Endothelial cell of umbilical vein (primary cell): ENCODE results near the gene REL. TPM values are rescaled to one million over a fixed set of nuclear protein-coding genes. Genes with fewer than 3 reads are reported as not detected.

Experiments
- BruUV-seq: library from RNA; stranded (reverse); fragments of 400-500 nt; replicated peaks from 2 replicates; lab custom pipeline; 2021; lab: Mats Ljungman, UMichigan
- CTCF ChIA-PET: fragments of 300-600, 350-600 bp; sonication (Branson Sonifier 250); formaldehyde crosslinking; loops from one replicate; lab custom pipeline; 2021; ENCODE audit warnings: antibody characterized with exemption, inconsistent platforms; lab: Charles Lee
- POLR2A ChIA-PET: fragments of 300-600, 350-600 bp; sonication (Branson Sonifier 250); formaldehyde crosslinking; loops from one replicate; lab custom pipeline; 2021; ENCODE audit warnings: antibody characterized with exemption, inconsistent platforms; lab: Charles Lee
- DNase-seq: peaks from one replicate; pipeline ENCODE4 v3.0.0-alpha.2; 2011; ENCODE audit warnings: low read depth, low spot score
- FAIRE-seq: peaks from 2 replicates; lab custom pipeline; 2011; peaks lifted over from hg19 to GRCh38; lab: Jason Lieb, UNC
- H2AFZ ChIP-seq: 2 replicates; pipeline ENCODE4 v1.6.0; 2012; ENCODE audit warnings: low read depth, low read length, control low read depth, inconsistent platforms
- H3K27ac ChIP-seq: 2 replicates; pipeline ENCODE4 v1.5.1; 2011; ENCODE audit warnings: low read depth, mild to moderate bottlenecking, control low read depth, low read length, moderate library complexity; ENCODE audit not compliant: insufficient read depth
- H3K27me3 ChIP-seq, 2 experiments: 2 replicates each; pipeline versions ENCODE4 v1.6.0 to v1.6.1; 2011; ENCODE audit warnings: low read length in 2 of 2, mixed read lengths in 1 of 2; ENCODE audit not compliant: control insufficient read depth in 2 of 2, insufficient read depth in 2 of 2
- H3K36me3 ChIP-seq, 2 experiments: 2 replicates in 1 of 2; 3 replicates in 1 of 2; pipeline ENCODE4 v1.5.1; 2011; ENCODE audit warnings: low read length in 2 of 2, mild to moderate bottlenecking in 1 of 2, moderate library complexity in 1 of 2; ENCODE audit not compliant: control insufficient read depth in 2 of 2, insufficient read depth in 2 of 2; ENCODE audit errors: extremely low read depth in 1 of 2
- H3K4me1 ChIP-seq: 3 replicates; pipeline ENCODE4 v1.5.1; 2011; ENCODE audit warnings: mild to moderate bottlenecking, low read length; ENCODE audit not compliant: control insufficient read depth, insufficient read depth; ENCODE audit errors: extremely low read depth
- H3K4me2 ChIP-seq: 2 replicates; pipeline ENCODE4 v1.6.1; 2011; ENCODE audit warnings: low read length, control low read depth, mixed read lengths; ENCODE audit not compliant: insufficient read depth
- H3K4me3 ChIP-seq, 3 experiments: fragments of 200-600 bp in 1 of 3; sonication (generic), shearing (Covaris generic) in 1 of 3; replicated peaks in 1 of 3; 2 replicates each; pipeline ENCODE4 v1.5.1; 2011 to 2016; ENCODE audit warnings: control low read depth in 3 of 3, low read length in 3 of 3, mild to moderate bottlenecking in 2 of 3, inconsistent platforms in 1 of 3, low read depth in 1 of 3, moderate library complexity in 1 of 3; ENCODE audit not compliant: insufficient read depth in 1 of 3
- H3K79me2 ChIP-seq: 2 replicates; pipeline ENCODE4 v1.6.0; 2012; ENCODE audit warnings: low read length, inconsistent platforms; ENCODE audit not compliant: control insufficient read depth, insufficient read depth
- H3K9ac ChIP-seq: replicated peaks from 2 replicates; pipeline ENCODE3; 2011; ENCODE audit warnings: low read length, control low read depth; ENCODE audit not compliant: insufficient read depth; ENCODE audit errors: extremely low read depth
- H3K9me1 ChIP-seq: replicated peaks from 3 replicates; pipeline ENCODE4 v1.6.0; 2011; ENCODE audit warnings: mild to moderate bottlenecking, low read length; ENCODE audit not compliant: control insufficient read depth, insufficient read depth; ENCODE audit errors: extremely low read depth
- H3K9me3 ChIP-seq: replicated peaks from 2 replicates; pipeline ENCODE4 v1.5.1; 2012; ENCODE audit warnings: low read length, inconsistent platforms; ENCODE audit not compliant: control insufficient read depth, insufficient read depth
- H4K20me1 ChIP-seq: replicated peaks from 2 replicates; pipeline ENCODE3; 2011; ENCODE audit warnings: mild to moderate bottlenecking, low read length; ENCODE audit not compliant: control insufficient read depth, insufficient read depth; ENCODE audit errors: extremely low read depth
- EZH2 ChIP-seq: IDR thresholded peaks from 2 replicates; pipeline ENCODE4 v1.6.1; 2012; ENCODE audit warnings: borderline replicate concordance, low read depth, mild to moderate bottlenecking, moderate library complexity, low read length, inconsistent platforms; ENCODE audit not compliant: severe bottlenecking
- FOS ChIP-seq: IDR thresholded peaks from 2 replicates; pipeline ENCODE4 v1.6.1; 2011; ENCODE audit warnings: mild to moderate bottlenecking, low read length, moderate library complexity, borderline replicate concordance; ENCODE audit not compliant: insufficient read depth
- GATA2 ChIP-seq: IDR thresholded peaks from 2 replicates; pipeline ENCODE4 v1.7.0; 2011; ENCODE audit warnings: low read depth, mild to moderate bottlenecking, moderate library complexity, mixed read lengths, low read length; ENCODE audit not compliant: insufficient read length, insufficient read depth
- JUN ChIP-seq: IDR thresholded peaks from 2 replicates; pipeline ENCODE4 v1.6.1; 2011; ENCODE audit warnings: borderline replicate concordance, low read depth; ENCODE audit not compliant: insufficient read length, insufficient read depth
- POLR2A ChIP-seq: IDR thresholded peaks from 2 replicates; pipeline ENCODE4 v1.6.1; 2012; ENCODE audit warnings: low read depth, mild to moderate bottlenecking, control low read depth, low read length
- POLR2AphosphoS5 ChIP-seq: IDR thresholded peaks from 2 replicates; pipeline ENCODE4 v1.6.1; 2012; ENCODE audit warnings: low read depth, mild to moderate bottlenecking, control low read depth, low read length, moderate library complexity; ENCODE audit not compliant: insufficient read depth
- dilution Hi-C: fragments of 300-500 bp; cut with MboI; formaldehyde crosslinking; loops from one replicate; pipeline ENCODE4 v1.15.0; 2019; ENCODE audit warnings: low sequenced_read_pairs; ENCODE audit not compliant: extremely low pct_ligation_motif_present
- intact Hi-C: fragments of 100-400 bp; cut with micrococcal nuclease; formaldehyde crosslinking; loops from one replicate; pipeline ENCODE4 v1.10.0; 2022
- polyA plus RNA-seq, 4 experiments: library from polyadenylated mRNA; depleted of rRNA in 3 of 4; stranded (reverse) in 3 of 4; unstranded in 1 of 4; fragments of >200 nt; gene quantifications; 2 replicates each; pipeline versions ENCODE4 v1.2.1 to v1.2.3, GENCODE V29; 2011 to 2012; ENCODE audit warnings: missing spikeins in 1 of 4
- total RNA-seq: library from RNA; stranded (reverse); gene quantifications from 2 replicates; pipeline ENCODE4 v1.2.3, GENCODE V29; 2021
- TF ChIP-seq, protein P1 (sequence below), 2 donors: IDR thresholded peaks; 1 replicate in 1 of 2; 2 replicates in 1 of 2; pipeline ENCODE4 v1.5.1; 2011; ENCODE audit warnings: low read length in 2 of 2, mild to moderate bottlenecking in 2 of 2, moderate library complexity in 2 of 2, control low read depth in 1 of 2, inconsistent platforms in 1 of 2, low read depth in 1 of 2; ENCODE audit not compliant: insufficient read depth in 1 of 2; ENCODE audit errors: extremely low read depth in 1 of 2

The REL gene
- total and polyA plus RNA-seq, 2 donors (not counting 3 experiments of a cell fraction or from before 2014, with no cell fraction given) = 3.5 to 12.8 TPM

GRCh38 chr2:60939622-60940021 is 58.2 kb downstream of the REL start:
- ChIA-PET CTCF (interaction anchor here (1.5 to 3.0 kb wide), 2 partner anchors 16 to 24 kb away, joined by 3 to 9 read pairs; no protein-coding TSS in a partner anchor), POLR2A (no interaction called here)
- BruUV-seq = no TSS peak
- no peaks in the 10 kb centered on the region for H3K36me3 ChIP-seq
- no peak overlapping the region for H3K27ac ChIP-seq
- H3K79me2 ChIP-seq = no peaks in the 10 kb centered on the region
- FAIRE-seq (no peak), DNase-seq (no peak)
- intact Hi-C loops (no loop called here), dilution Hi-C loops (no loop called here)
- no peak overlapping the region for H2AFZ ChIP-seq
- H3K27me3 ChIP-seq = no peaks in the 10 kb centered on the region
- no peaks in the 10 kb centered on the region for H3K9me3 ChIP-seq
- TF ChIP-seq POLR2AphosphoS5 (no peak), JUN (no peak), POLR2A (no peak), GATA2 (no peak), FOS (no peak), EZH2 (no peak)
- TF ChIP-seq, protein P1, sequence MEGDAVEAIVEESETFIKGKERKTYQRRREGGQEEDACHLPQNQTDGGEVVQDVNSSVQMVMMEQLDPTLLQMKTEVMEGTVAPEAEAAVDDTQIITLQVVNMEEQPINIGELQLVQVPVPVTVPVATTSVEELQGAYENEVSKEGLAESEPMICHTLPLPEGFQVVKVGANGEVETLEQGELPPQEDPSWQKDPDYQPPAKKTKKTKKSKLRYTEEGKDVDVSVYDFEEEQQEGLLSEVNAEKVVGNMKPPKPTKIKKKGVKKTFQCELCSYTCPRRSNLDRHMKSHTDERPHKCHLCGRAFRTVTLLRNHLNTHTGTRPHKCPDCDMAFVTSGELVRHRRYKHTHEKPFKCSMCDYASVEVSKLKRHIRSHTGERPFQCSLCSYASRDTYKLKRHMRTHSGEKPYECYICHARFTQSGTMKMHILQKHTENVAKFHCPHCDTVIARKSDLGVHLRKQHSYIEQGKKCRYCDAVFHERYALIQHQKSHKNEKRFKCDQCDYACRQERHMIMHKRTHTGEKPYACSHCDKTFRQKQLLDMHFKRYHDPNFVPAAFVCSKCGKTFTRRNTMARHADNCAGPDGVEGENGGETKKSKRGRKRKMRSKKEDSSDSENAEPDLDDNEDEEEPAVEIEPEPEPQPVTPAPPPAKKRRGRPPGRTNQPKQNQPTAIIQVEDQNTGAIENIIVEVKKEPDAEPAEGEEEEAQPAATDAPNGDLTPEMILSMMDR (IDR thresholded peaks at IDR 0.05; ENCODE audit: extremely low read depth in 1 of 2, insufficient read depth in 1 of 2, low read depth in 1 of 2, low read length in 2 of 2) = no peak
- H3K4me1 ChIP-seq = no peaks in the 10 kb centered on the region
- no peaks in the 10 kb centered on the region for H4K20me1 ChIP-seq
- no peak overlapping the region for H3K9ac ChIP-seq
- H3K9me1 ChIP-seq = no peaks in the 10 kb centered on the region
- no peak overlapping the region for H3K4me3 ChIP-seq
- no peak overlapping the region for H3K4me2 ChIP-seq
